H9 (cell line): Measurements from ENCODE around the gene LDB3. TPM values are rescaled to one million over a fixed set of nuclear protein-coding genes. Genes with fewer than 3 reads are reported as not detected.

ENCODE experiments used
- DNase-seq: peaks from one replicate; pipeline ENCODE4 v3.0.0-alpha.2; 2017
- H2AFZ ChIP-seq: one replicate; pipeline ENCODE4 v1.6.1; 2013; ENCODE audit warnings: mild to moderate bottlenecking, low read length, control low read depth, moderate library complexity
- H2AK5ac ChIP-seq: 2 replicates; pipeline ENCODE4 v1.6.1; 2013; ENCODE audit warnings: low read length, control low read depth, mixed read lengths; ENCODE audit not compliant: insufficient read length
- H2BK120ac ChIP-seq: one replicate; pipeline ENCODE4 v1.6.1; 2013; ENCODE audit warnings: low read depth, mild to moderate bottlenecking, low read length, control low read depth, inconsistent platforms; ENCODE audit not compliant: poor library complexity, severe bottlenecking
- H2BK12ac ChIP-seq: 2 replicates; pipeline ENCODE4 v1.6.1; 2013; ENCODE audit warnings: low read length, control low read depth, mixed read lengths, low read depth; ENCODE audit not compliant: insufficient read length
- H2BK15ac ChIP-seq: 2 replicates; pipeline ENCODE4 v1.6.1; 2013; ENCODE audit warnings: low read depth, low read length, control low read depth
- H2BK20ac ChIP-seq: one replicate; pipeline ENCODE4 v1.6.1; 2013; ENCODE audit warnings: low read depth, mild to moderate bottlenecking, low read length, control low read depth, inconsistent platforms; ENCODE audit not compliant: poor library complexity, severe bottlenecking
- H2BK5ac ChIP-seq: 2 replicates; pipeline ENCODE4 v1.6.1; 2013; ENCODE audit warnings: low read length, control low read depth, mixed read lengths; ENCODE audit not compliant: insufficient read length
- H3K14ac ChIP-seq: 2 replicates; pipeline ENCODE4 v1.6.1; 2013; ENCODE audit warnings: low read length, control low read depth; ENCODE audit not compliant: insufficient read depth
- H3K18ac ChIP-seq: 2 replicates; pipeline ENCODE4 v1.6.1; 2013; ENCODE audit warnings: low read depth, mild to moderate bottlenecking, mixed read lengths, low read length, control low read depth; ENCODE audit not compliant: insufficient read length
- H3K23ac ChIP-seq: 2 replicates; pipeline ENCODE4 v1.6.1; 2013; ENCODE audit warnings: low read length, control low read depth, mixed read lengths, low read depth; ENCODE audit not compliant: insufficient read length
- H3K23me2 ChIP-seq: 2 replicates; pipeline ENCODE4 v1.6.1; 2013; ENCODE audit warnings: low read depth, mild to moderate bottlenecking, mixed read lengths, low read length, control low read depth; ENCODE audit not compliant: insufficient read length, poor library complexity, severe bottlenecking
- H3K27ac ChIP-seq: 2 replicates; pipeline ENCODE4 v1.5.1; 2013; ENCODE audit warnings: low read length, control low read depth, mixed read lengths, low read depth; ENCODE audit not compliant: insufficient read length
- H3K27me3 ChIP-seq: 2 replicates; pipeline ENCODE4 v1.6.1; 2013; ENCODE audit warnings: low read length, control low read depth, inconsistent platforms; ENCODE audit not compliant: insufficient read depth
- H3K4ac ChIP-seq: 2 replicates; pipeline ENCODE4 v1.6.1; 2013; ENCODE audit warnings: low read depth, mild to moderate bottlenecking, control low read depth, inconsistent platforms, low read length, moderate library complexity
- H3K4me1 ChIP-seq: 2 replicates; pipeline ENCODE4 v1.6.1; 2013; ENCODE audit warnings: low read length, control low read depth, inconsistent platforms; ENCODE audit not compliant: insufficient read depth
- H3K4me2 ChIP-seq: 2 replicates; pipeline ENCODE4 v1.6.1; 2013; ENCODE audit warnings: low read length, control low read depth, mixed read lengths; ENCODE audit not compliant: insufficient read length, insufficient read depth
- H3K56ac ChIP-seq: 2 replicates; pipeline ENCODE4 v1.6.1; 2013; ENCODE audit warnings: low read depth, mild to moderate bottlenecking, mixed read lengths, low read length, control low read depth; ENCODE audit not compliant: insufficient read length
- H3K79me1 ChIP-seq: 2 replicates; pipeline ENCODE4 v1.6.1; 2013; ENCODE audit warnings: low read depth, mild to moderate bottlenecking, moderate library complexity, low read length, control low read depth, inconsistent platforms; ENCODE audit not compliant: insufficient read depth, poor library complexity, severe bottlenecking
- H3K79me2 ChIP-seq: 2 replicates; pipeline ENCODE4 v1.6.1; 2013; ENCODE audit warnings: low read length, control low read depth, inconsistent platforms; ENCODE audit not compliant: insufficient read depth
- H3K9ac ChIP-seq: 2 replicates; pipeline ENCODE4 v1.6.1; 2013; ENCODE audit warnings: low read length, control low read depth, mixed read lengths; ENCODE audit not compliant: insufficient read length; ENCODE audit errors: extremely low read depth
- H3K9me3 ChIP-seq: one replicate; pipeline ENCODE4 v1.6.1; 2013; ENCODE audit warnings: low read depth, low read length, inconsistent platforms; ENCODE audit not compliant: control insufficient read depth
- H3T11ph ChIP-seq: one replicate; pipeline ENCODE4 v1.6.1; 2013; ENCODE audit warnings: mild to moderate bottlenecking, low read length, control low read depth, inconsistent platforms
- H4K20me1 ChIP-seq: one replicate; pipeline ENCODE4 v1.6.1; 2013; ENCODE audit not compliant: control insufficient read depth, insufficient read length, insufficient read depth
- H4K5ac ChIP-seq: 2 replicates; pipeline ENCODE4 v1.6.1; 2013; ENCODE audit warnings: low read depth, mild to moderate bottlenecking, mixed read lengths, low read length, control low read depth; ENCODE audit not compliant: insufficient read length
- H4K8ac ChIP-seq: replicated peaks from 2 replicates; pipeline ENCODE4 v1.6.1; 2013; ENCODE audit warnings: low read length, control low read depth, mixed read lengths, low read depth; ENCODE audit not compliant: insufficient read length
- H4K91ac ChIP-seq: 2 replicates; pipeline ENCODE4 v1.6.1; 2013; ENCODE audit warnings: low read depth, mild to moderate bottlenecking, moderate library complexity, mixed read lengths, low read length, control low read depth; ENCODE audit not compliant: insufficient read length
- H3K27ac Mint-ChIP-seq, 3 experiments: 2 replicates in 2 of 3; 3 replicates in 1 of 3; pipeline ENCODE4 v1.8.0; 2020 to 2021; ENCODE audit warnings: mixed read lengths in 3 of 3, mild to moderate bottlenecking in 1 of 3, moderate library complexity in 1 of 3
- H3K27me3 Mint-ChIP-seq: 2 replicates; pipeline ENCODE4 v1.8.0; 2021; ENCODE audit warnings: low read depth, mild to moderate bottlenecking, moderate library complexity, mixed read lengths
- H3K36me3 Mint-ChIP-seq, 3 experiments: 2 replicates in 2 of 3; 3 replicates in 1 of 3; pipeline ENCODE4 v1.8.0; 2020 to 2021; ENCODE audit warnings: low read depth in 3 of 3, mixed read lengths in 3 of 3; ENCODE audit not compliant: insufficient read depth in 1 of 3
- H3K4me1 Mint-ChIP-seq, 2 experiments: 2 replicates each; pipeline ENCODE4 v1.8.0; 2020; ENCODE audit warnings: mixed read lengths in 2 of 2
- H3K4me3 Mint-ChIP-seq, 2 experiments: 2 replicates in 1 of 2; 3 replicates in 1 of 2; pipeline ENCODE4 v1.8.0; 2020 to 2021; ENCODE audit warnings: mild to moderate bottlenecking in 2 of 2, mixed read lengths in 2 of 2, moderate library complexity in 1 of 2
- H3K9me3 Mint-ChIP-seq, 2 experiments: 2 replicates in 1 of 2; 3 replicates in 1 of 2; pipeline ENCODE4 v1.8.0; 2020; ENCODE audit warnings: mild to moderate bottlenecking in 2 of 2, mixed read lengths in 2 of 2, moderate library complexity in 1 of 2
- WGBS: extraction: QIAGEN DNeasy Blood & Tissue Kit; methylation state at CpG from one replicate; pipeline ENCODE4 v1.1.7; 2013; ENCODE audit warnings: missing lambda C conversion rate, low lambda C conversion rate, mixed read lengths; ENCODE audit not compliant: insufficient read length; ENCODE audit errors: extremely low coverage; 5-methylcytosine and 5-hydroxymethylcytosine counted together
- total RNA-seq: library from RNA; stranded (reverse); gene quantifications from 2 replicates; pipeline ENCODE4 v1.2.1, GENCODE V29; 2021
- TF ChIP-seq, protein P1 (sequence below): fragments of 200-600 bp; sonication (generic); conservative IDR thresholded peaks from 3 replicates; pipeline ENCODE4 v1.8.0; 2021; ENCODE audit warnings: antibody characterized with exemption, mild to moderate bottlenecking

Gene LDB3
- total RNA-seq, 1 experiment from 2014 or later = 0.17 TPM

DNA sequence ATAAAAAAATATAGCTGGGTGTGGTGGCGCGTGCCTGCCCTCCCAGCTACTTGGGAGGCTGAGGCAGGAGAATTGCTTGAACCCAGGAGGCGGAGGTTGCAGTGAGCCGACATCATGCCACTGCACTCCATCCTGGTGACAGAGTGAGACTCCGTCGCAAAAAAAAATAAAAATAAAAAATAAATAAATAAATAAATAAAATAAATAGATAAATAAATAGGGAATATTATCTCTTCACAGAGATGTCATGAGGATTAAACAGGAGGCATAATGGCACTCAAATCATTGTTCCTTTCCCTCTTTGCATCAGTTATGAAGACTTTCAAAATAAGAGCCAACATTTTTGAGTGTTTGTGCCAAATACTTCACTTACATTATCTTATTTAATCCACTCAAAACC is 56.1 kb downstream of the LDB3 start:
- Histone ChIP-seq H3K9ac (no peak overlapping the region), H3K18ac (no peak overlapping the region), H3K27ac (no peak overlapping the region), H4K20me1 (no peaks in the 10 kb centered on the region), H2BK12ac (no peak overlapping the region), H4K5ac (no peak overlapping the region), H3K9me3 (no peaks in the 10 kb centered on the region), H3K4ac (no peak overlapping the region), H2BK15ac (no peak overlapping the region), H4K8ac (no peak overlapping the region), H3K23me2 (no peaks in the 10 kb centered on the region), H3K27me3 (no peaks in the 10 kb centered on the region), H3K14ac (no peak overlapping the region), H2BK5ac (no peak overlapping the region), H3K79me2 (no peaks in the 10 kb centered on the region), H2AFZ (no peak overlapping the region), H3K79me1 (no peaks in the 10 kb centered on the region), H2BK120ac (no peak overlapping the region), H3K56ac (no peak overlapping the region), H3K23ac (no peak overlapping the region), H2BK20ac (no peak overlapping the region), H4K91ac (no peak overlapping the region), H3K4me2 (no peak overlapping the region), H2AK5ac (no peak overlapping the region), H3T11ph (no peak overlapping the region), H3K4me1 (no peaks in the 10 kb centered on the region)
- Mint-ChIP-seq H3K36me3 (no peaks in the 10 kb centered on the region), H3K9me3 (no peaks in the 10 kb centered on the region), H3K27me3 (peaks cover 7% of the 10 kb centered on the region; the same call in 1 of the 2 replicates), H3K4me1 (peaks cover 4 to 8% of the 10 kb centered on the region in 2 experiments; a peak in 3 of 4 replicates), H3K27ac (no peak overlapping the region), H3K4me3 (no peak overlapping the region)
- DNase-seq = no peak
- no CpG with 5 or more reads among the region's 6 CpGs for WGBS
- TF ChIP-seq, protein P1, sequence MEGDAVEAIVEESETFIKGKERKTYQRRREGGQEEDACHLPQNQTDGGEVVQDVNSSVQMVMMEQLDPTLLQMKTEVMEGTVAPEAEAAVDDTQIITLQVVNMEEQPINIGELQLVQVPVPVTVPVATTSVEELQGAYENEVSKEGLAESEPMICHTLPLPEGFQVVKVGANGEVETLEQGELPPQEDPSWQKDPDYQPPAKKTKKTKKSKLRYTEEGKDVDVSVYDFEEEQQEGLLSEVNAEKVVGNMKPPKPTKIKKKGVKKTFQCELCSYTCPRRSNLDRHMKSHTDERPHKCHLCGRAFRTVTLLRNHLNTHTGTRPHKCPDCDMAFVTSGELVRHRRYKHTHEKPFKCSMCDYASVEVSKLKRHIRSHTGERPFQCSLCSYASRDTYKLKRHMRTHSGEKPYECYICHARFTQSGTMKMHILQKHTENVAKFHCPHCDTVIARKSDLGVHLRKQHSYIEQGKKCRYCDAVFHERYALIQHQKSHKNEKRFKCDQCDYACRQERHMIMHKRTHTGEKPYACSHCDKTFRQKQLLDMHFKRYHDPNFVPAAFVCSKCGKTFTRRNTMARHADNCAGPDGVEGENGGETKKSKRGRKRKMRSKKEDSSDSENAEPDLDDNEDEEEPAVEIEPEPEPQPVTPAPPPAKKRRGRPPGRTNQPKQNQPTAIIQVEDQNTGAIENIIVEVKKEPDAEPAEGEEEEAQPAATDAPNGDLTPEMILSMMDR = no peak
